GM12864 (cell line): ENCODE results near the gene LIPT2.

Experiments used
- DNase-seq: peaks from one replicate; pipeline ENCODE4 v3.0.0-alpha.2; 2011; ENCODE audit warnings: low read depth
- H3K4me3 ChIP-seq: 2 replicates; pipeline ENCODE4 v1.5.1; 2011; ENCODE audit warnings: mild to moderate bottlenecking, low read depth, low read length, control low read depth
- CTCF ChIP-seq: IDR thresholded peaks from 2 replicates; pipeline ENCODE4 v1.5.1; 2011; ENCODE audit warnings: low read depth, mild to moderate bottlenecking, moderate library complexity, low read length, control low read depth, inconsistent platforms; ENCODE audit errors: missing control alignments

The LIPT2 gene

GRCh38 chr11:74462009-74462408, 31.5 kb downstream of the LIPT2 start:
- no peak for DNase-seq
- no peak overlapping the region for H3K4me3 ChIP-seq
- TF ChIP-seq CTCF, result no peak

GRCh38 chr11:74460481-74461154, 32.9 kb downstream of the LIPT2 start:
- DNase-seq, result no peak
- no peak overlapping the region for H3K4me3 ChIP-seq

GRCh38 chr11:74460065-74460464, 33.5 kb downstream of the LIPT2 start:
- no peak for TF ChIP-seq CTCF
- H3K4me3 ChIP-seq, result no peak overlapping the region

More at GRCh38 chr11:74460481-74461154, 32.9 kb downstream of the LIPT2 start:
- no peak for TF ChIP-seq CTCF

GRCh38 chr11:74459584-74459983, 33.9 kb downstream of the LIPT2 start:
- no peak for TF ChIP-seq CTCF
- H3K4me3 ChIP-seq, result no peak overlapping the region
- no peak for DNase-seq

More at GRCh38 chr11:74460065-74460464, 33.5 kb downstream of the LIPT2 start:
- no peak for DNase-seq

GRCh38 chr11:74457356-74457755, 36.2 kb downstream of the LIPT2 start:
- no peak for TF ChIP-seq CTCF
- DNase-seq, result no peak
- H3K4me3 ChIP-seq, result no peak overlapping the region

GRCh38 chr11:74453373-74453975, 40.0 kb downstream of the LIPT2 start:
- peak; percentile 85 for TF ChIP-seq CTCF
- H3K4me3 ChIP-seq, result no peak overlapping the region
- peak; percentile 13 for DNase-seq

GRCh38 chr11:74452366-74452765, 41.2 kb downstream of the LIPT2 start:
- no peak for TF ChIP-seq CTCF
- no peak for DNase-seq
- H3K4me3 ChIP-seq, result no peak overlapping the region
